ENCODE data around the gene FAM221B.

FAM221B gene, protein sequence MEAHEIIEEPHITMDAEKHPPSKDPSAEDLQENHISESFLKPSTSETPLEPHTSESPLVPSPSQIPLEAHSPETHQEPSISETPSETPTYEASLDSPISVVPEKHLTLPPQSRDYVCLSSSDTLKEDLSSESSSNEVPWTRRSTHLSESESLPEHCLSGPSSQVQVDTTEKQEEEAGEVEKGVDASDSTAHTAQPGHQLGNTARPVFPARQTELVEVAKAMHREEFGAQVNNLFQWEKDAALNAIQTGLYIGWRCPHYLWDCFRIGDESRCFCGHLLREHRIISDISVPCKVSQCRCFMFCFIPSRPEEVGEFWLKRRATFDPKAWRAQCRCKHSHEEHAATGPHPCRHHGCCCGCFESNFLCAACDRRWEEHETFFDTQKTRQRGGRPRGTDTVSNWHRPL

GRCh38 chr9:35828716-35829083, at the start of gene FAM221B:
Gene FAM221B (minus strand): TSS chr9:35828732. CDS start chr9:35826161, 2,571 bp downstream.
- no peak for DNase-seq

- no peak for DNase-seq
These were observed 44.0 kb upstream of the FAM221B start for GRCh38 chr9:35872505-35872904.

- no peak for DNase-seq
These were observed 43.0 kb upstream of the FAM221B start for GRCh38 chr9:35871545-35871944.

- DNase-seq: no peak
These were observed 41.9 kb upstream of the FAM221B start, which contains the start of gene OR13J1 for GRCh38 chr9:35870351-35870923. Gene OR13J1 (minus strand): TSS chr9:35870401. CDS start chr9:35870401, 0 bp downstream.

DNA sequence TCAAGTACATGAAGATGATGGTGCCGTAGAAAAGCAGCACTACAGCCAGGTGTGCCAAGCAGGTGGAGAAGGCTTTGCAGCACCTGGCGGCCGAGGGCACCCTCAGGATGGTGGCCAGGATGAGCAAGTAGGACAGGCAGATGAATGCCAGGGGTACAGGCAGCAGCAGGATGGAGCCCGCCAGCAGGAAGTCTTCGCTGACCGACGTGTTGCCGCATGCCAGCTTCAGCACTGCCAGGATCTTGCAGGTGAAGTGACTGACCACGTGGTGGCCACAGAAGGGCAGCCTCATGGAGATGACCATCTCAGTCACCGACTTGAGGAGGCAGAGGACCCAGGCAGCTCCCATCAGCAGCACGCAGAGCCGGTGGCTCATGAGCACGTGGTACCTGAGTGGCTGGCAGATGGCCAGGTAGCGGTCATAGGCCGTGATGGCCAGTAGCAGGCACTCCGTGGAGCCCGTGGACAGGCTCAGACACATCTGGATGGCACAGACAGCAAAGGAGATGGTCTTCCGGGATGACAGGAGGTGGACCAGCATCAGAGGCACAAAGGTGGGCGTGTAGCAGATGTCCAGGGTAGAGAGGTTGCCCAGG, 41.2 kb upstream of the FAM221B start:
- DNase-seq: no peak

DNA sequence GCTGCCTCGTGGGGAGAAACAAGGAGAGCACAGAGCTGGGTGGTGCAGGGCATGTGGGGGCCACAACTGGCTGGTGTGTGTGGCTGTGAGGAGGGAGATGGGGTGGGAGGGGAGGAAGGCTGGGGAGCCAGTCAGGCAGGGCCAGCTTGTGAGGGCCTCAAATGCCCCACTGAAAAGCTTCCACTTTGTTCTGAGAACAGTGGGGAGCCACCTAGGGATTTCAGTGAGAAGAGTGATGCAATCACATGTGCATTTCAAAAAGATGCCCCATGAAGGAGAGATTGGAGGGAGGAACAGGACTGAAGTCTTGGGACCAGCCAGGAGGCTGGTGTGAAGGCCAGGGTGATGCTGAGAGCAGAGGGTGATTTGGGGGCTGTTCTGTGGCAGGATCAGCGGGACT, 40.4 kb upstream of the FAM221B start:
- DNase-seq: no peak

- DNase-seq: no peak
These were observed 39.0 kb upstream of the FAM221B start for GRCh38 chr9:35867538-35867937.

DNA sequence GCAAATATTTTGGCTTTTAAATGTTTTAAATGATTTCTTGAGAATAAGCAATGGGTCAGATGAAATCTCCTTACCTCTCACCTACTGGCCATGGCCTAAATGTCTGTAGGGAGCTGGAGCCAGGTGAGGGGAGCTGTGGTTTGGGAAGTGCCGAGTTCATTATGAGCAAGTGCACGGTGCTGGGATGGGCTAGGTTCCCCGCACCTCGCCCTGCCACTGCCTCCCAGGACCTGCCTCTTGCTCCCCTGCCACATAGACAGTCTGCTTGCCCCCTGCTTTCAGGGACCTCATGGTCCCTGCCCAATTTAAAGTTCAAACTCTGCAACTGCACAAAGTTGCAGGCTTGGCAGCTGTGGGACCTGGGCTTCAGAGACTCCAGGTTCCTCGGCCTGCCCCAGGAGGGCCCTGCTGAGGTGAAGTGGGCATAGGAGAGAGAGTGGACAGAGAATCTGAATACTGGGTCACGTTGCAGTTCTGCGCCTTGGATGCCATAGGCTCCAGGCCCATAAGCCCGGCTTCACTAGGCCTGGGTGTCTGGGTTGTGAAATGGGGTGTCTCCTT, 36.2 kb upstream of the FAM221B start:
- no peak for DNase-seq

GRCh38 chr9:35863583-35863982, 35.1 kb upstream of the FAM221B start:
- DNase-seq: no peak

DNA sequence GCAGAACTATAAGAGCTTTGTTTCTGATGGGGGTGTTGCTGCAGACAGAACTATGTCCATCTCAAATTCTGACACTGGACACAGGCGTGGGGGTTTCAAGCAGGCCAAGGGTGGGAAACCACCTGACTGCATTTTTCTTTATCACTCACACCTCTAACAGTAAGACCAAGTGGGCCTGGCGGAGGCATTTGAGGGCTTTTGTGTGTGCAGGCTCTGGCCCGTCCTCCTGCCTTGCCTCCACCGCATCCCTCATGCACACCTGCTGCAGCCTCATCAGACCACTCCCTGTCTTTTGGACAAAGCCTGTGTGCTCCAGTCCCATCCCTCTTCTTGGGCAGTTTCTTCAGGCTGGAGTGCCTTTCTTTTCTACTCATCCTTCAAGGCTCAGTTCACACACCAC, 33.8 kb upstream of the FAM221B start:
- DNase-seq: no peak

DNA sequence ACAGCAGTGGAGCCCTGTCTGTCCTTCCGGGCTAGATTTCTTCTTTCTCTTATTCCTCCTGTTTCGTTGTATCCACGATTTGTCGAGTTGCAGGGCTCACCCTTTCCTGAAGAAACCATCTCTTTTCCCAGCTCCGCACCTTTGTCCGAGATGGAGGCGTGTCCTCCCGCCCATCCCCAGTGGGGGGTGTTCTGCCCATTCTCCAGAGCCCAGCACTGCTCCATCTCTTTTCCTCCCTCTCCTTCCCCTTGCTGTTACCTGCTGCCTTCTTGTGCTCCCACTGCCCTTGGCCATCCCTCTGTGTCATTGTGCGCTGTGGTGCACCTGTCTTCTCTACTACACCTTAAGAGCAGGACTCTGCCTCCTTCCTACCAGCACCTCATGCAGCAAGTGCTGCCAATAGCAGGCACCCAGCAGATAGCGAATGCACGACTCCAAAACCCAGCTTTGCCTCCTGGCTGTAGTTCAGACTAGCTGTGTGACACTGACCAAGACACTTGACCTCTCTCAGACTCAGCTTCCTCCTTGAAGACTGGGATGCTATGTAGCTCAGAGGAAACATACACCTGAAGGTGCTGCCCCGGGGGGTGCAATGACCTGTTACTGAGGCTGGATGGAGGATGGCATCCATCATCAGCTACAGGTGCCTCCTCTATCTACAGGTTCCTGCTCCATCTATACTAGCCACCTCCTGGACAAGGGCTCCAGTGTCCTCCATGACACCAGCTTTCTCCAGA, 32.8 kb upstream of the FAM221B start:
- DNase-seq: no peak

DNA sequence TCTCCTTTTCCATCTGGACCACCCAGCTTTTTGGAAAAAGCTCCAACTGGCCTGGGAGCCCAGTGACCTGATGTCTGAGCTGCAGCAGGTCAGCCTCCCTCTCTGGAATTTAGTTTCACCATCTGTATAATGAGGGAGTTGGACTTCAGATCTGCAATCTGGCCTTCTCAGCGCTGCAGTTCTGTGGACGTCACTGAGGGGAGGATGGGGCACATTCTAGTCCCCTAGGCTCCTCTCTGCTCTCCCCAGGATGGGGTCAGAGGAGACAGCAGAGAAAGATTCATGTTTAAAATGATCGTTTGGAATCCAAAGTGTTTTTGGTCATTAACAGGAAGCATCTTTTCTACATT, 31.4 kb upstream of the FAM221B start:
- no peak for DNase-seq

GRCh38 chr9:35859310-35859989, 30.9 kb upstream of the FAM221B start:
- DNase-seq: no peak

DNA sequence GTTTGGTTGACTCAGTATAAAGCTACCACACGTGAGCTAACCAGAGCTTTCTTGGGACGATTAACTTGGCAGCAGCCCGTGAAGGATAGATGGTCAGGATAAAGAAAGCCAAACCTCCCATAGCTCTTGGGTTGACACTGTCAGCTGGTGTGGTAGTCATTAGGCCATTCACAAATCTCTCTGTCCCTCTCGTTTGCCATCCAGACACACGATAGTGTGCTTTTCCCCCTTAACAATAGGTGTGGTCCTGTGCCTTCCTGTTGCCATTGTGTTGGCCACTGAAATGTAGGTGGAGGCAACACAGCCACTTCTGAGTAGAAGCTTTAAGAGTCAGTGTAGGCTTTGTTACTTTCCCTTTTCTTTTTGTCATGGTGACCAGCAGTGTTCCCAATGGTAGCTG, 29.9 kb upstream of the FAM221B start:
- no peak for DNase-seq

DNA sequence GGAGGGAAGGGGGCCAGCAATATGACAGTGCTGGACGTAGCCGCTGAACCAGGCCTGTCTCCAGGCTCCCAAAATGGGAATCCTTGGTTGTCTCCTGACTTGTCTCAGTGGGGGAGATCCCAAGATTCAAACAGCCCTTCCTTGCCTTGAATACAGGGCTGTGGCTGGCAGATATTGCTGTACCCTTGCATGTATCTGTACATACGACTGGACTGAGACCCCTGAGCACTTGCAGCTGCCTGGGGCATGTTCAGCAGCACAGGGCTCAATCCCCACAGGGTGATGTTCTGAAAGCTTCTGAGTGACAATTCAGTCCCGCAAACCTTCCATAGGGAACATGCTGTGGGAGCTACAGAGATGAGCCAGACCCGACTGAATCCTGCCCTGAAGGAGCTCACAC, 28.4 kb upstream of the FAM221B start:
- DNase-seq: no peak

GRCh38 chr9:35856206-35856605, 27.7 kb upstream of the FAM221B start:
- no peak for DNase-seq

DNA sequence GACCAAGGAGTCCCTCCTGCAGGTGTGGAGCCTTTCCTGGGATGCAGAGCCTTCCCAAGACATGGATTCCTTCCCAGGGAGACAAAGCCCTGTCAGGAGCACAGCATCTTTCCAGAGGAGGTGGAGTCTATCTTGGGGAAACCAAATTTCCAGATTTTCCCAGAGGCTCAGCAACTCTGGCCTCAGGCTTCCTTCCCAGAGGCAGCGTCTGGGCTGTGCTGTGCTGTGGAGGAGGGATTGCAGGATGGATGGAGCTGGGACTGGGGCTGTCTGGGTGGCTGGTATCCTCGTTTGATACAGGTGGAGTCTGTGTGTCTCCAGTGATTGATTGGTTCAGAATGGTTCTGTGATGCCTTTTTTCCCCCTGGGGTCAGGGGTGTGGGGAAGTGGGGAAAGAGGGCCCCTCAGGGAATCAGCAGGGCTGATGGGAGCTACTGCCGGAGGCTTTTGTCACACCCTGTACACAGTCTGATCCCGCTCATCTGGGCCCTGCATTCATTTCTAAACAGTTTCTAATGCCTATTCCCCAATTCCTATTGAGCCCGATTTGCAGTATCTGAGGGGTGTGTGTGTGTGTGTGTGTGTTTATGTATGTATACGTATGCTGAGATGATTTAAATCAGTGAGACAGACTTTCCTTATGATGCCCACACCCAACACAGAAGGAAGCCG, 25.7 kb upstream of the FAM221B start:
- no peak for DNase-seq

GRCh38 chr9:35852876-35853865, 24.6 kb upstream of the FAM221B start:
- DNase-seq: no peak

DNA sequence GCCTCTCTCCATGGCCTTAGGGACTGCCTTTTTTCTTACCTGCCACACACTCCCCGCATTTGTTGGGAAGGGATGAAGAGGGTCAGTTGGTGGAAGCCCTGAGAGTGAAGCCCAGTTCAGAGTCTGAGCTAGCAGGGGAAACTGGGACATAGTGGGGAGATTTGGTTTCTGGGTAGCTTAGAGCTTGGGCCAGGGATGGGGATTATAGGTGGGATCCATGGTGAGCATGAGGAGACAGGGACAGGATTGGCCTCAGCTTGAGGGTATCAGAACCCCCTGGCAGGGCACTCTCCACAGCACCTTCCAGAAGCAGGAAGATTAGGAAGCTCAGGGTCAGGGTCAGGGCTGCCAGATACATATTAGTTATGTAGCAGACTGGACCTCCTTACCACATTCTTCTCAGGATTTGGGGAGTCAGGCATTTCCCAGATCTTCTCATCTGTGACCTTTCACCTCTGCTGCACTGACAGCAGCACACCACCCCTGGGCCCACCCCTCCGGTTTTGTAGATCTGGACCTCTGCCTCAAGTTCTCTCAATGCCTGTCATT, 23.8 kb upstream of the FAM221B start:
- no peak for DNase-seq

DNA sequence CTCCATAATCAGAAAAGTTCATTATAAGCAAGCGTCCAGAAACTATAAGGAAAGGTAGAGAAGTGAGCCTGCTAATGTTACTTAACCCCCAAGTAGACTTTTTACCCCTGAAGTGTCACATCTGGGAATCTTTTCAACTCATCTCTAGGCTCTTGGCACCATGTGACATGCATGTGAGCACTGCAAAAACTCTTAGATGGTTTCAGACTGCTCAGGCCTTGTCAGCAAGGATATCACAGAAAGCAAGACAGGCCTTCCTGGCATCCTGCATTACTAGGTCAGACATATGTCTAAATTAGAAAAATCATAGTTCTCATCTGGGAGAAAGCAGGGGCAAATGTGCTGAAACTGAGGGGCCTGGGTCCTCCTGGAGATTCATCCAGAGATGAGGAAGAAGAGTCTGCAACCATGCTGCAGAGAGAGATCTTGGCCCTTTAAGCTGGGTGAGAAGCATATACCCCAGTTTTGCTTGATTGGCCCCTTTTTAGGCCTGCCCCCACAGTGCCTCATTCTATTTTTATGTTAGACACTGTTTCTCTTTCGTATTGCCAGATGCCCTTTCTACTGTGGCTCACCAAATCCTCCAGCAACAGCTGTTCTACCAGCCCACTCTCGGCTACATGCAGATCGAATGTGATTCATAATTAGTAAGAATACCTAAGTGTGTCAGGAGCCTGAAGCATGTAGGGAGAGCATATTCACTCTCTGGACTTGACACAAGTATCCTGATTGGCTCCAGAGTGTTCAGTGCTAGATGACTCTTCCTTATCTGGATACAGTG, 19.4 kb upstream of the FAM221B start:
- DNase-seq: no peak
